Calu3 (cell line): ENCODE measurements around the gene HOATZ. TPM values are rescaled to one million over a fixed set of nuclear protein-coding genes. Genes with fewer than 3 reads are reported as not detected.

ENCODE experiments used
- BruUV-seq: library from RNA; stranded (reverse); fragments of 400-500 nt; replicated peaks from 2 replicates; lab custom pipeline; 2021; lab: Mats Ljungman, UMichigan
- CTCF ChIA-PET: fragments of 300-600 bp; sonication (Branson Sonifier 250); formaldehyde crosslinking; loops from one replicate; lab custom pipeline; 2022; ENCODE audit warnings: antibody characterized with exemption; lab: Charles Lee
- DNase-seq: peaks from one replicate; pipeline ENCODE4 v3.0.0; 2022
- H3K27ac Mint-ChIP-seq: one replicate; pipeline ENCODE4 v1.8.0; 2022; ENCODE audit warnings: mixed read lengths; ENCODE audit not compliant: unreplicated experiment
- H3K27me3 Mint-ChIP-seq: one replicate; pipeline ENCODE4 v1.8.0; 2022; ENCODE audit warnings: mixed read lengths; ENCODE audit not compliant: unreplicated experiment
- H3K36me3 Mint-ChIP-seq: one replicate; pipeline ENCODE4 v1.8.0; 2022; ENCODE audit warnings: mild to moderate bottlenecking, moderate library complexity, mixed read lengths; ENCODE audit not compliant: insufficient read depth, unreplicated experiment
- H3K4me1 Mint-ChIP-seq: one replicate; pipeline ENCODE4 v1.8.0; 2022; ENCODE audit warnings: mild to moderate bottlenecking, low read depth, mixed read lengths; ENCODE audit not compliant: unreplicated experiment
- H3K4me3 Mint-ChIP-seq: one replicate; pipeline ENCODE4 v1.8.0; 2022; ENCODE audit warnings: mild to moderate bottlenecking, low read depth, moderate library complexity, mixed read lengths; ENCODE audit not compliant: unreplicated experiment
- H3K9me3 Mint-ChIP-seq: one replicate; pipeline ENCODE4 v1.8.0; 2022; ENCODE audit warnings: low read depth, mixed read lengths; ENCODE audit not compliant: unreplicated experiment
- CTCF ChIP-seq: fragments of 200-600 bp; IDR thresholded peaks from one replicate; pipeline ENCODE4 v1.8.0; 2022; ENCODE audit warnings: antibody characterized with exemption; ENCODE audit not compliant: unreplicated experiment
- intact Hi-C: fragments of 100-400 bp; cut with micrococcal nuclease; formaldehyde crosslinking; loops from one replicate; pipeline ENCODE4 v1.10.0; 2022; ENCODE audit not compliant: unreplicated experiment
- total RNA-seq: library from RNA; stranded (reverse); gene quantifications from 2 replicates; pipeline ENCODE4 v1.2.3, GENCODE V29; 2022

HOATZ gene
- total RNA-seq, 1 experiment from 2014 or later, result not detected

GRCh38 chr11:111523343-111523742 lies 8.8 kb downstream of the HOATZ start:
- intact Hi-C loops, result no loop called here
- H3K36me3 Mint-ChIP-seq, result no peaks in the 10 kb centered on the region
- no peak overlapping the region for H3K4me3 Mint-ChIP-seq
- H3K27me3 Mint-ChIP-seq, result no peaks in the 10 kb centered on the region
- peaks cover 14% of the 10 kb centered on the region for H3K4me1 Mint-ChIP-seq
- H3K9me3 Mint-ChIP-seq, result no peaks in the 10 kb centered on the region
- BruUV-seq, result no TSS peak
- CTCF ChIA-PET, result interaction anchor here (1.5 kb wide), 1 partner anchor 10 kb away, joined by 12 read pairs; the partner anchor contains the start of gene BTG4
- TF ChIP-seq CTCF, result no peak
- no peak for DNase-seq
- H3K27ac Mint-ChIP-seq, result no peak overlapping the region

- CTCF ChIA-PET, result interaction anchor here (1.5 kb wide), 1 partner anchor 11 kb away, joined by 12 read pairs; the partner anchor contains the start of gene BTG4
- no peaks in the 10 kb centered on the region for H3K27me3 Mint-ChIP-seq
- no peaks in the 10 kb centered on the region for H3K9me3 Mint-ChIP-seq
- no peak overlapping the region for H3K4me3 Mint-ChIP-seq
- no peak for DNase-seq
- peaks cover 14% of the 10 kb centered on the region for H3K4me1 Mint-ChIP-seq
- intact Hi-C loops, result no loop called here
- H3K27ac Mint-ChIP-seq, result no peak overlapping the region
- BruUV-seq, result no TSS peak
- no peaks in the 10 kb centered on the region for H3K36me3 Mint-ChIP-seq
- TF ChIP-seq CTCF, result no peak
Observed at GRCh38 chr11:111524056-111524455, 9.5 kb downstream of the HOATZ start.

- peaks cover 14% of the 10 kb centered on the region for H3K4me1 Mint-ChIP-seq
- no peak overlapping the region for H3K4me3 Mint-ChIP-seq
- H3K9me3 Mint-ChIP-seq, result no peaks in the 10 kb centered on the region
- TF ChIP-seq CTCF, result no peak
- intact Hi-C loops, result no loop called here
- no peaks in the 10 kb centered on the region for H3K27me3 Mint-ChIP-seq
- no peaks in the 10 kb centered on the region for H3K36me3 Mint-ChIP-seq
- CTCF ChIA-PET, result no interaction called here
- no TSS peak for BruUV-seq
- H3K27ac Mint-ChIP-seq, result no peak overlapping the region
- DNase-seq, result no peak
Observed at GRCh38 chr11:111525456-111525855, 10.9 kb downstream of the HOATZ start.

- H3K36me3 Mint-ChIP-seq, result no peaks in the 10 kb centered on the region
- no peaks in the 10 kb centered on the region for H3K27me3 Mint-ChIP-seq
- H3K9me3 Mint-ChIP-seq, result no peaks in the 10 kb centered on the region
- intact Hi-C loops, result no loop called here
- no TSS peak for BruUV-seq
- no peak overlapping the region for H3K4me3 Mint-ChIP-seq
- H3K4me1 Mint-ChIP-seq, result peaks cover 22% of the 10 kb centered on the region
- H3K27ac Mint-ChIP-seq, result no peak overlapping the region
- TF ChIP-seq CTCF, result no peak
- no peak for DNase-seq
- CTCF ChIA-PET, result no interaction called here
Observed at GRCh38 chr11:111526501-111526900, 11.9 kb downstream of the HOATZ start.
